GM11168 (cell line): Measurements from ENCODE around the gene PLEKHA7.

ENCODE experiments used
- in situ Hi-C: fragments of 300-500 bp; cut with MboI; formaldehyde crosslinking; loops from one replicate; pipeline ENCODE4 v1.12.0; 2022; ENCODE audit warnings: low sequenced_read_pairs; ENCODE audit not compliant: unreplicated experiment

The PLEKHA7 gene

DNA sequence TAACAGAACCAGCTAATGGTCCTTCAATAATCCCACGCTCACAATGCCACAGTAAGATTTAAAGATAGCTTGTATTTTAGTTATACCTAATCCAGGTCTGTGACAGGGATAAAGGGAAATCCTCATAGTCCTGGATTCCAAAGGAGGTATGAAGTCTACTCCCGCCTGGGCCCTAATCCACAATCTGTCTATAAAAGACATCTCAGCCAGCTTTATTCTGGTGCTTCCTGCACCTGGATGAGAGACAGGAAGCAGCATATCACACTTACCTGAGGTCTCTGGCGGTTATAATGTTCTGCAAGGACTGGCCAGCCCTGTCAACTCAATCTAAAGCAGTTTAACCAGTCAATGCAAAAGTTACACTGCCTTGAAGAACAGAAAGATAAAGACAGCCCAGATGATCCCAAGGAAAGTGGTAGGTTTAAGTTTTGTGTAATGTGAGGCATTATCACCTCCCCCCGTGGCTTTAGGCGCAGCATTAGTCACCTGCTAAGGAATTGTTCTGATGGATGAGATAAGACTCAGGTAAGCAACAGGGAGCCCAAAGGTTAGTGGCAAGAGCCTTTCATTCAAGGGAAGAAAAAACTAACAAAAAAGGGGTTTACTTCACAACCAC lies 57.6 kb downstream of the PLEKHA7 start:
- in situ Hi-C loops, result no loop called here

- in situ Hi-C loops, result no loop called here
These were observed 60.6 kb downstream of the PLEKHA7 start for GRCh38 chr11:16953663-16954062.

DNA sequence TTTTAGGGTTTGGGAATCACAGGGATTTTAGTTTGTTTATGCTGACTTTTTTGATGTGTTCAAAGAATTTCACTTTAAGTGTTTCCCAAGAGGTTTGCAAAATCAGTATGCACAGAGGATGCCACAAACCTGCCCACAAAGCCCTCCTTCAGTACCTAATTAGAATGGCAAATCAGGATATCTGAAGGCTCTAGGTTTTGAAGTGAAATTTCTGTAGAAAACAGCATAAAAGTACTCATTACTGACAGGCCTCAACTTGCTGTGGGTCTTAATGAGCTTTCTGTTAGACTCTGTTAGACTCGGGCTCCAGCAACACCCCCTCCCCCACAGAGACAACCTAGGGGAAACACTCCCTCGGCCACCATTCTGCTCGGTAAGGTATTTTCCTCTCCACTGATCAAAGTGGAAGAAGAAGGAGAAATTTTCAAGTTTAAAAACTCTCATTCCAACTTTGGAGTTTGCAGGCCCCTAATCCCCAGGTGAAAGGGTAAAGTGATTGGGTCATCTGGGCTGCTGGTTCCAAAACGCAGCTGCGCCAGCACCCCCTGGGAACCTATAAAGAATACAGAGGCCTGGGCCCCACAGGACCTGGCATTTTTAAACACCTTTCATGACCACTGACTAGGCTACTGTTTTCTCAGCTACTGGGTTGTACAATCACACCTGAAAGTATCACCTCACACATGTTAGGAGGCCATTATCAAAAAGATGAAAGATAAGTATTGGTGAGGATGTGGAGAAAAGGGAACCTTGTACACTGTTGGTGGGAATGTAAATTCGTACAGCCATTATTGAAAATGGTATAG lies 67.5 kb downstream of the PLEKHA7 start:
- in situ Hi-C loops, result no loop called here

DNA sequence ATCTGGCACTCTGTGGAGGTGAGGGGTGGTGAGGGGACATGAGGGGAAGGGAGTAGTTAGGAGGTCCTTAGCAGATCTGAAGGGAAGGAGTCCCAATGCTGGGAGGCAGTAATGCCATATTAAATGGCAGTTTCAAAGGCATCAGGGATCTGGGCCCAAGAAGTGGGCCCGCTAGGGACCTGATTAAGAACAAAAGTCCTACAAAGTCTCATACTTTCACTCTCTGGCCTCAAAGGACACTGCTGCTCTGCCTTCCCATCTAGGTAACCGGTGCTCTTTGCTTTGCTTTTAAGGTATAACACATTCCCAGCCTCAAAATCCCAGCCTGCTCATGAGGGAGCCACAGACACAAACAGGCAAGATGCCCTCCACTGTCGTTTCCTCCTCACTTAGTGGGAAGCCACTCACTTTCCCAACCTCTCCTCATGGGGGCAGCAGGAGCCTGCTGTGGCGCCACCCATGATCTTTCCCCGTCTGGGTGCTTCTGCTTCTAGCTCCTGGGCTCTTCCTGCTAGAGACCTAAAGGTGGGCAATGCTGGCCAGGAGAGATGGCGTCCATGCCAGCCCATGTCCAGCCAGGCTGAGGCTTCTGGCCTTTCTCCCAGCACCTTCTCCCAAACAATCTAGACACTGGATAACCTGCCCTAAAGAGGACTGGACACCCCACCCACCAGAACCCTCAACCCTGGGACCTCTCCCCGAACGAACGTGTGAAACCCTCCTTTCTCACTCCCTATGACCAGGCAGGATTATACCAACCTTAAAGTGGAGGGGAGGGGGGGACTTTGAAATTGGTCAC lies 68.3 kb downstream of the PLEKHA7 start:
- in situ Hi-C loops, result no loop called here

DNA sequence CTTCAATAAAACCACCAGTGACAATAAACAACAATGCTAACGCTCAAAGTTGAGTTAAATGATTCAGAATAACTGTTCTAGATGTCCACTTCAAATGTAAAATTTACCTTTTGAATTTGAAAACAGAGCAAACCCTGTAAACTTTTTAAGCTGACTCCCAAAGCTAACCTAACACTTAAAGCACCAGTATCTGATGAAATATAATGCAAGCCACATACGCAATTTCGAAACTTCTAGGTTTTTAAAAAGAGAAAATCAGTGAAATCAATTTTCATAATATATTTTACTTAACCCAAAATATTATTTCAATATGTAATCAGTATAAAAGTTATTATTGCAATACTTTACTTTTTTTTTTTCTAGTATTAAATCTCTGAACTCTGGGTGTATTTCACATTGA lies 71.3 kb downstream of the PLEKHA7 start:
- in situ Hi-C loops, result no loop called here

- in situ Hi-C loops, result no loop called here
These were observed 71.9 kb downstream of the PLEKHA7 start for GRCh38 chr11:16942342-16942741.

- in situ Hi-C loops, result no loop called here
These were observed 72.3 kb downstream of the PLEKHA7 start for GRCh38 chr11:16941935-16942334.

- in situ Hi-C loops, result loop anchor here (5.0 kb wide), 1 partner anchor 129 kb away; no protein-coding TSS in a partner anchor
These were observed 76.2 kb downstream of the PLEKHA7 start for GRCh38 chr11:16938061-16938460.

DNA sequence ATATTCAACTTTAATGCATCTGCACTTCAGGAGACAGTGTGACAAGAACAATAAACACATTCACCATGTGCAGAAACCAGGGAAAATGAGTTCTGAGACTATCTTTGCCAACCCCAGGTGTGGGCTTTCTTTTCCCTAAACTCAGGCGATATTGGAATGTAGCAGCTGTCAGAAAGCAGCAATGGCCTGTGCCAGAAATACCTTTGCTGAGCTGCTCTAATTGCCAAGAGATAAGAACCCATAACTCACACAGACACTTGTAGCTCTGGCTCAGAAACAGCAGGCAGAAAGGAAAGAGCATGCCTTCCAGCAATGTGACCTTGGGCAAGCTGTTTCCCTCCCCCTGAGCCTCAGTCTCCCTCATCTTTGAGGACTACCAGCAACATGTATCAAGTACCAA lies 77.6 kb downstream of the PLEKHA7 start:
- in situ Hi-C loops, result loop anchor here (5.0 kb wide), 1 partner anchor 131 kb away; no protein-coding TSS in a partner anchor

DNA sequence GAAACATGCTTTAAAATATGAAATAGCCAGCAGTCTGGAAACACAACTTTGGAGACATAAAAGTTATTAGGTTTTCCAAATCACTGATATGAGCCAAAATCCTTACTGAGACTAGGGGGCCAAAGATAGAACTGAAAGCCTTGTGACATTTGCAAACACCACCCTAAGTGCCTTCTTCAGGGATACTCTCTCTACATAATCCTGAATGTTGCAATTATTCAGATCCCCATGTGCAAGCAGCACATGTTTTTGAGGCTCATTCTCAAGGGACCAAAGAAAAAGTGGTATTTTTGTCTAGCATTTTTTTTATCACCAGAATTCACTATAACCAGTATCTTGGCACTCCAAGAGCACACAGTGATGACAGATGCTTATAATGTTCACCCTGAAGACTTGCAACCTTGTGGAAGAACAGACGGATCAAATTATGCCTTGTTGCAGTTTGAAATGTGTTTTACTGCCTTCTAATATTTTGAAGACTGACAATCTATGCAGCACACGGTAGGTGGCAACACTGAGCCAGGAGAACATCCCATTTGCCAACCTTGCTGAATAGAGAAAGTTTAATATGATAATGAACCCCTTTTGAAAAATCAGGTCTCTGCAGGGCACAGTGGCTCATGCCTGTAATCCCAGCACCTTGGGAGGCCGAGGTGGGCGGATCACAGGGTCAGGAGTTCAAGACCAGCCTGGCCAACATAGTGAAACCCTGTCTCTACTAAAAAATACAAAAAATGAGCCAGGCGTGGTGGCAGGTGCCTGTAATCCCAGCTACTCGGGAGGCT lies 78.5 kb downstream of the PLEKHA7 start:
- in situ Hi-C loops, result loop anchor here (5.0 kb wide), 1 partner anchor 132 kb away; no protein-coding TSS in a partner anchor

DNA sequence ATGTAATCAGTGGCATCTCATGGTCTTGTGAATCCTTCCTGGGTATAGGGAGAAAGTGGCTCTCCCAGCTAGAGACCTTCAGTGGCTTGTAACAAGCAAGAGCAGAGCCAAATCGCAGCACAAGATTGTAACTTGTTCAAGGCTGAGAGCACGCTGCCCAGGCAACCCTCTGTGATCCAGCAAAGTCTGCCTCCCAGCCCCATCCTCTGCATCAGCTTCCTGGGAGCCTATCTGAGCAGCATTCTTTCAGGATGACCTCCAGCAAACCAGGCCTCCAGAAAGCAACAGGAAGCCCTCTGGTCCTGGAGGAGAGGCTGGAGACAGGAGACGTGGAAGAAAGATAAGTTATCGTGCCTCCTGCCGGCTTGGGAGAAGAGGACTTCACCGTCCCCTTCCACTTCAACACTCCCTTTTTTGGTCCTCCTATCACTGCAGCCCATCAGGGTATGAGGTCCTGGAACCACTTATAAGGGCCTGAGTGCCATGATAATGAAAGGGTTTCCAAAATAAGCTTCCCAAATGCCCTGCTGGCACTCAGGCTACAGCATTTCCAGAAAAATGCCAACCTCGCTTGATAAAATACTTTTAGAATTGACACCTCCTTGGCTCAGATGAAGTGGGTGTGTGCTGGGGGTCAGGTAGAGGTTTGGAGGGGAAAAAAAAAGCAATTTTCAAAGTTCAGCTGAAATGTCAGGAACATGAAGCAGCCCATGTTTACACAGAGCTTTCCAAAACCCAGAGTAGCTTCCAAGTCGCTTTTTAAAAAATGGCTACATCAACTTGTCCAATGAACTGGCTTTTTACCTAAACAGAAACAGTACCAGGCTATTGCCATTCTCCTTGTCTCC lies 80.2 kb downstream of the PLEKHA7 start:
- in situ Hi-C loops, result no loop called here

GRCh38 chr11:16933291-16933690 lies 80.9 kb downstream of the PLEKHA7 start:
- in situ Hi-C loops, result no loop called here

GRCh38 chr11:16928044-16928443 lies 86.2 kb downstream of the PLEKHA7 start:
- in situ Hi-C loops, result no loop called here

GRCh38 chr11:16926883-16927626 lies 87.2 kb downstream of the PLEKHA7 start:
- in situ Hi-C loops, result no loop called here

DNA sequence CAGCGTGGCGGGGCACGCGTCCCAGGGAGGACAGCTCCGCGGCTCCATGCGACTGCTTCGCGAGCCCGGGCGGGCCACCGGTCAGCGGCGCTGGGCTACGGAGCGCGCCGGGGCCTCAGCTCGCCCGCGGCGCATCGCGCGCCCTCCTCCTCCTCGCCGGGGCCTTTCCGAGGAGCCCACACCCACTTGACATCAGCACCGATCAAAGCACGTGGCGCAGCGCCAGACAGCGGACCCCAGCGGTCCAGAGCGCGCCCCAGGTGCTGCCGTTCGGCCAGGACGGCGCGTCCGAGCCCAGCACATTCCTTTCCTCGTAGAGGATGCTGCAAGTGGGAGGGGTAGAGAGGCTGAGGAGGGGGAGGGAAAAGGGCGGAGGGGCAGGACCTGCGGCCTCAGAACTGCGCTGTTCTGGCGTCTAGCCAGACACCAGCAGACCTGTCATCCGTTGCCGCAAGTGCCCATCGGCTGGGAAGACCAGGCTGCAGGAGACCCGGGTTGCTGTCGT lies 88.6 kb downstream of the PLEKHA7 start:
- in situ Hi-C loops, result no loop called here

DNA sequence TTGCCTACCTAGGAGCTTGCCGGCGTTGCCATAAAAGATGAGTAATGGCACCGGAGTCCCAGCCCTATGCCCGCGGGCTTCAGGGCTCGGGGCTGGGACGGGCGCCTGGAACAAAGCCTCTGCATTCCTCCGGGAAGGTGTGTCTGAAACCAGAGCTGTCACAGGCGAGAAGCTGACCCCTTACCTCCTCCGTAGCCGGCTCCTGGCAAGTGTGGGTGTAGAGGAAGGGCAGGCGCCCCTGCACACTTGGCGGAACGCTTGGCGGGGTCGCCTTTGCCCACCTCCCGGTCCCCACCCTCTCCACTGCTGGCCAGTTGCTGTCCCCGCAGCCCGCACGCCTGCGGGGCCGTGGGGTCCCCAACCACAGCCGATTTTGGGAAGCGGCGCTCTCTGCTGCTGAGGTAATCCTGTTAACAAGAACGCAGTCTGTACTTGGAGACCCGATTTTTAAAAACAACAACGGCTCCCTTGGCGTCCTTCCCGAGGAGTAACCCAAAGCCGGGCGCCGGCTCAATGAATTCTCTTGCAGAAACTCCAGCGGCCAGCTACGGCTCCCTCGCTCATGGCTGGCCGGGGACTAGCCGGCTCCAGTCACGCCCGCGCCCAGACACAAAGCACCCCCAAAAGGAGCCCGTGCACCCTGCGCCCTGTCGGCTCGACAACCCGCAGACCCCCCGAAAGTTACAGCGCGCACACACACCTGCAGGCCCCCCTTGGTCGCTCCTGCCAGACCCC lies 89.2 kb downstream of the PLEKHA7 start:
- in situ Hi-C loops, result no loop called here

DNA sequence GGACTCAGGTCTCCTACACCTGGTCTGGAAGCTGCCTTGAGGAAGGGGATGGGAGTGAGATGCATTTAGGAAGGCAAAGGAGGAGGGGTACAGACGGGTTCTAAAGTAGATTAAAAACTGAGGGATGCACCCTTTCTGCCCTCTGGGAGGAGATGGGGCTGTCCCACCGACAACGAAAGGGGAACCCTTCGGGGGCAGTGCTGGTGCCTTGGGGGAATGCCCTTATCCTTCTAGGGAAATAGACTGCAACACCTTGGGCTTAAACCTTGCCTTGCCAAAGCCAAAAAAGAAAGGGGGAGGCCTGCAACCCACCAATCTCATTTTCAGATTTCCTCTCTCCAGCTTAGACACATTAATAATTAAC lies 89.8 kb downstream of the PLEKHA7 start:
- in situ Hi-C loops, result no loop called here

DNA sequence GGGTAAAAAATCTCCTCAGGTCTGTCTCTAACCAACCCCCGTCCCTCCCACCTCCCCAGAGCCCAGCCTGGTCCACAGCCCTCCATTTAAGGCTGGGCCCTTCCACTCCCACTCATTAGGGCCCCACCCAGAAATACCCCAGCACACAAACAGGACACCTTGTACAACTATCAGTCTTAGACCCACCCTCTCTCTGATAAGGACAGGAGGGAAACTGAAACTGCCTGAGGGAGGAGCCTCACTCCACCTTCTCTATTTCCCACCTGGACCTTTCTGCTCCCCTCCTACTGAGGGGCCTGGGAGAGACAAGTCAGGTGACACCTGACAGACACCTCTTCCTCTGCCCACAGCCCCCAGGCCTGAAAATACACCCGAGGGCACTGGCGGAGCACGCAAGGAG lies 90.2 kb downstream of the PLEKHA7 start:
- in situ Hi-C loops, result no loop called here
